CD14-positive monocyte (primary cell): ENCODE measurements around the gene BRD2. TPM values are rescaled to one million over a fixed set of nuclear protein-coding genes. Genes with fewer than 3 reads are reported as not detected.
A peak's percentile ranks its signal among the peaks of the same experiment; 100 is the strongest.

Experiments
- DNase-seq, 3 donors: peaks; one replicate each; pipeline ENCODE4 v3.0.0-alpha.2; 2011 to 2022
- H2AFZ ChIP-seq: 2 replicates; pipeline ENCODE4 v1.6.0; 2012; ENCODE audit warnings: mild to moderate bottlenecking, low read depth, low read length, inconsistent platforms; ENCODE audit not compliant: insufficient read depth, poor library complexity, severe bottlenecking
- H3K27ac ChIP-seq, 2 donors: 1 replicate in 1 of 2; 2 replicates in 1 of 2; pipeline ENCODE4 v1.5.1; 2012 to 2013; ENCODE audit warnings: low read length in 2 of 2, control low read depth in 1 of 2, inconsistent platforms in 1 of 2, low read depth in 1 of 2, mild to moderate bottlenecking in 1 of 2
- H3K27me3 ChIP-seq, 2 donors: one replicate each; pipeline versions ENCODE4 v1.6.0 to v1.6.1; 2011 to 2013; ENCODE audit warnings: low read length in 2 of 2; ENCODE audit not compliant: control insufficient read depth in 2 of 2, insufficient read depth in 2 of 2
- H3K36me3 ChIP-seq, 2 donors: replicated peaks in 1 of 2; 1 replicate in 1 of 2; 2 replicates in 1 of 2; pipeline versions ENCODE4 v1.5.1 to v1.6.1; 2012 to 2013; ENCODE audit warnings: low read length in 2 of 2, control low read depth in 1 of 2, inconsistent platforms in 1 of 2, mild to moderate bottlenecking in 1 of 2; ENCODE audit not compliant: insufficient read depth in 2 of 2, control insufficient read depth in 1 of 2
- H3K4me1 ChIP-seq, 2 donors: 1 replicate in 1 of 2; 2 replicates in 1 of 2; pipeline versions ENCODE4 v1.5.1 to v1.6.1; 2012 to 2013; ENCODE audit warnings: low read length in 2 of 2, control low read depth in 1 of 2, inconsistent platforms in 1 of 2, mild to moderate bottlenecking in 1 of 2, moderate library complexity in 1 of 2; ENCODE audit not compliant: insufficient read depth in 2 of 2, control insufficient read depth in 1 of 2
- H3K4me2 ChIP-seq: replicated peaks from 2 replicates; pipeline ENCODE3; 2012; ENCODE audit warnings: low read length, moderate library complexity, mild to moderate bottlenecking; ENCODE audit not compliant: poor library complexity, severe bottlenecking; ENCODE audit errors: extremely low read depth
- H3K4me3 ChIP-seq, 3 experiments: fragments of 200-600 bp in 1 of 3; sonication (generic) in 1 of 3; replicated peaks in 1 of 3; 1 replicate in 2 of 3; 2 replicates in 1 of 3; pipeline ENCODE4 v1.5.1; 2011 to 2013; ENCODE audit warnings: low read length in 3 of 3, mild to moderate bottlenecking in 3 of 3, control low read depth in 2 of 3, low read depth in 2 of 3, inconsistent platforms in 1 of 3, moderate library complexity in 1 of 3
- H3K79me2 ChIP-seq: 2 replicates; pipeline ENCODE4 v1.6.0; 2012; ENCODE audit warnings: mild to moderate bottlenecking, control low read depth, inconsistent platforms, low read length, moderate library complexity; ENCODE audit not compliant: insufficient read depth
- H3K9ac ChIP-seq: 2 replicates; pipeline ENCODE4 v1.6.0; 2017; ENCODE audit warnings: low read length, mild to moderate bottlenecking; ENCODE audit not compliant: insufficient read depth, poor library complexity, severe bottlenecking
- H3K9me3 ChIP-seq, 2 donors: replicated peaks in 1 of 2; 1 replicate in 1 of 2; 2 replicates in 1 of 2; pipeline versions ENCODE4 v1.5.1 to v1.6.1; 2012 to 2013; ENCODE audit warnings: low read length in 2 of 2, control low read depth in 1 of 2; ENCODE audit not compliant: control insufficient read depth in 1 of 2, insufficient read depth in 1 of 2
- H4K20me1 ChIP-seq: 2 replicates; pipeline ENCODE4 v1.6.0; 2012; ENCODE audit warnings: mild to moderate bottlenecking, low read length, control low read depth, moderate library complexity; ENCODE audit not compliant: insufficient read depth
- H3K27ac Mint-ChIP-seq, 7 donors: one replicate each; pipeline ENCODE4 v1.8.0; 2020; ENCODE audit warnings: mild to moderate bottlenecking in 7 of 7, mixed read lengths in 7 of 7, moderate library complexity in 6 of 7, inconsistent platforms in 2 of 7
- H3K27me3 Mint-ChIP-seq, 3 donors: one replicate each; pipeline ENCODE4 v1.8.0; 2021 to 2022; ENCODE audit warnings: low read depth in 3 of 3, mild to moderate bottlenecking in 3 of 3, mixed read lengths in 3 of 3, moderate library complexity in 3 of 3, inconsistent platforms in 1 of 3
- H3K36me3 Mint-ChIP-seq, 2 donors: one replicate each; pipeline ENCODE4 v1.8.0; 2020; ENCODE audit warnings: mixed read lengths in 2 of 2, inconsistent platforms in 1 of 2, mild to moderate bottlenecking in 1 of 2
- H3K4me1 Mint-ChIP-seq: one replicate; pipeline ENCODE4 v1.8.0; 2020; ENCODE audit warnings: mild to moderate bottlenecking, mixed read lengths
- H3K4me3 Mint-ChIP-seq, 2 donors: one replicate each; pipeline ENCODE4 v1.8.0; 2020; ENCODE audit warnings: mild to moderate bottlenecking in 2 of 2, mixed read lengths in 2 of 2, moderate library complexity in 1 of 2
- H3K9me3 Mint-ChIP-seq, 7 donors: one replicate each; pipeline ENCODE4 v1.8.0; 2020 to 2022; ENCODE audit warnings: mixed read lengths in 7 of 7, mild to moderate bottlenecking in 6 of 7, moderate library complexity in 6 of 7, inconsistent platforms in 2 of 7
- CTCF ChIP-seq: fragments of 200-600 bp; IDR thresholded peaks from one replicate; pipeline ENCODE4 v1.8.0; 2022; ENCODE audit warnings: antibody characterized with exemption, mild to moderate bottlenecking
- WGBS: methylation state at CpG from one replicate; pipeline ENCODE4 v1.1.5; 2013; ENCODE audit warnings: missing lambda C conversion rate; ENCODE audit not compliant: insufficient coverage; 5-methylcytosine and 5-hydroxymethylcytosine counted together
- intact Hi-C, 2 donors: fragments of 100-400 bp; cut with micrococcal nuclease; formaldehyde crosslinking; loops; one replicate each; pipeline versions ENCODE4 v1.15.0 to v1.15.1; 2023
- polyA plus RNA-seq, 3 donors: library from polyadenylated mRNA; depleted of rRNA in 1 of 3; unstranded in 2 of 3; stranded (reverse) in 1 of 3; fragments of 300-500 nt in 2 of 3; fragments of >200 nt in 1 of 3; fragmentation: Illumina TruSeq in 2 of 3; gene quantifications; 1 replicate in 2 of 3; 2 replicates in 1 of 3; pipeline ENCODE4 v1.2.3, GENCODE V29; 2012 to 2021

BRD2 gene
- polyA plus RNA-seq, 3 donors = 9.6 to 475 (median 21.7) TPM

- Histone ChIP-seq H2AFZ (no peak overlapping the region), H3K9ac (no peak overlapping the region), H4K20me1 (peaks cover 76% of the 10 kb centered on the region), H3K9me3 (no peaks in the 10 kb centered on the region), H3K79me2 (peaks cover 23% of the 10 kb centered on the region), H3K4me2 (no peak overlapping the region), H3K4me3 (no peak overlapping the region), H3K27me3 (no peaks in the 10 kb centered on the region), H3K36me3 (peaks cover 49 to 59% of the 10 kb centered on the region in 2 donors), H3K27ac (no peak overlapping the region), H3K4me1 (peaks cover 3 to 13% of the 10 kb centered on the region in 2 donors)
- Mint-ChIP-seq H3K4me3 (no peak overlapping the region), H3K36me3 (peaks cover 48 to 62% of the 10 kb centered on the region in 2 donors), H3K4me1 (peaks cover 29% of the 10 kb centered on the region), H3K9me3 (no peaks in the 10 kb centered on the region), H3K27me3 (peaks cover 0 to 2% (median 0%) of the 10 kb centered on the region in 3 donors), H3K27ac (peak overlapping the region in 5 of 7 donors; percentile 14 to 77 (median 46))
- no peak for DNase-seq
- TF ChIP-seq CTCF = no peak
- intact Hi-C loops = no loop called here
- 62% methylated on average over 4 of the region's 8 CpGs for WGBS
These were observed 13.8 kb downstream of the BRD2 start for GRCh38 chr6:32982084-32982701.

- no peaks in the 10 kb centered on the region for H3K27me3 ChIP-seq
- no peak overlapping the region for H3K9ac ChIP-seq
- H3K27me3 Mint-ChIP-seq = peaks cover 0 to 2% (median 0%) of the 10 kb centered on the region in 3 donors
- peaks cover 16% of the 10 kb centered on the region for H3K79me2 ChIP-seq
- intact Hi-C loops = no loop called here
- peaks cover 42 to 52% of the 10 kb centered on the region in 2 donors for H3K36me3 ChIP-seq
- no peaks in the 10 kb centered on the region for H3K9me3 Mint-ChIP-seq
- no peak overlapping the region for H3K4me2 ChIP-seq
- H3K27ac ChIP-seq = peak overlapping the region in 1 of 2 donors; percentile 20
- peaks cover 69% of the 10 kb centered on the region for H4K20me1 ChIP-seq
- no peaks in the 10 kb centered on the region for H3K9me3 ChIP-seq
- peaks cover 26% of the 10 kb centered on the region for H3K4me1 Mint-ChIP-seq
- no peak overlapping the region for H3K4me3 ChIP-seq
- no peak overlapping the region for H3K4me3 Mint-ChIP-seq
- peak overlapping the region in 4 of 7 donors; percentile 31 to 77 (median 76) for H3K27ac Mint-ChIP-seq
- peaks cover 0 to 6% of the 10 kb centered on the region in 2 donors for H3K4me1 ChIP-seq
- WGBS = 100% methylated on average over 1 of the region's 6 CpGs
- no peak overlapping the region for H2AFZ ChIP-seq
- H3K36me3 Mint-ChIP-seq = peaks cover 41 to 55% of the 10 kb centered on the region in 2 donors
- no peak for DNase-seq
- TF ChIP-seq CTCF = no peak
These were observed 14.5 kb downstream of the BRD2 start for GRCh38 chr6:32982702-32983492.
